Rectal smooth muscle tissue (tissue), 1 donor: ENCODE results near the gene DYRK2.

Experiments used
- H3K27ac ChIP-seq: one replicate; pipeline ENCODE4 v1.7.0; 2013; ENCODE audit warnings: low read depth, low read length, inconsistent platforms
- H3K27me3 ChIP-seq: one replicate; pipeline ENCODE4 v1.7.0; 2013; ENCODE audit warnings: low read length; ENCODE audit not compliant: control insufficient read depth, insufficient read depth
- H3K36me3 ChIP-seq: one replicate; pipeline ENCODE4 v1.7.0; 2013; ENCODE audit warnings: low read length; ENCODE audit not compliant: control insufficient read depth, insufficient read depth
- H3K4me1 ChIP-seq: one replicate; pipeline ENCODE4 v1.7.0; 2013; ENCODE audit warnings: low read length; ENCODE audit not compliant: control insufficient read depth, insufficient read depth
- H3K4me3 ChIP-seq: one replicate; pipeline ENCODE4 v1.7.0; 2013; ENCODE audit warnings: low read length
- H3K9ac ChIP-seq: one replicate; pipeline ENCODE4 v1.7.0; 2013; ENCODE audit warnings: low read length

Gene DYRK2

GRCh38 chr12:67630373-67631088 lies 18.0 kb upstream of the DYRK2 start:
- no peak overlapping the region for H3K4me3 ChIP-seq
- H3K4me1 ChIP-seq, result no peaks in the 10 kb centered on the region
- H3K27ac ChIP-seq, result no peak overlapping the region

GRCh38 chr12:67632005-67632404 lies 16.5 kb upstream of the DYRK2 start:
- Histone ChIP-seq H3K27ac (no peak overlapping the region), H3K4me3 (no peak overlapping the region), H3K27me3 (no peaks in the 10 kb centered on the region), H3K4me1 (no peaks in the 10 kb centered on the region), H3K36me3 (no peaks in the 10 kb centered on the region), H3K9ac (no peak overlapping the region)

More at GRCh38 chr12:67630373-67631088, 18.0 kb upstream of the DYRK2 start:
- Histone ChIP-seq H3K27me3 (no peaks in the 10 kb centered on the region), H3K36me3 (no peaks in the 10 kb centered on the region), H3K9ac (no peak overlapping the region)

DNA sequence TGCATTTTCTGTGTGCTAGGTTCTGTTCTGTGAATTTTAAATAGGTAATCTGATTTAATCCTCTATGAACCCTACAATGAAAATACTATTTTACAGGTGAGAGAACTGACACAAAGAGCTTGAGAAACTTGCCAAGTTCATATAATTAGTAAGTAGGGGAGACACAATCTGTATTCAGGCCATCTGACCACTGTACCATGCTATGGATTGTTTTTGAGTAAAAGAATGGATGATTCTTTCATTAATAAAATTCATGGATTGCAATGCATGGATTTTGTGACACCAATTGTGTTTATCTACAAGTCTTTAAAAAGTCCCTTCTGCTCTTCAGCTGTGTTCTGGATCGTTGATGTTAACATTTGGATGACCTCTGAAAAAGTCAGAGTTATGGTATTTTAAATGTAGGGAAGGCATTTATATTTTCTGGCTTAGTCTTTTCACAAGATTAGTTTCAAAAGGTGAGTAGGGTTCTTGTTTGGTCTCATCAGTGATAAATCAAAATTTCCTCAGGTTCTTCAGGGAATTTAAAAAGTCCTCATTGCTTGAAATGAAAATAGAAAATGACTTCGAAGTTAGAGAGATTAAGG lies 15.4 kb upstream of the DYRK2 start:
- no peak overlapping the region for H3K4me3 ChIP-seq
- no peaks in the 10 kb centered on the region for H3K27me3 ChIP-seq
- no peaks in the 10 kb centered on the region for H3K36me3 ChIP-seq
- H3K27ac ChIP-seq, result no peak overlapping the region
- H3K4me1 ChIP-seq, result no peaks in the 10 kb centered on the region
- H3K9ac ChIP-seq, result no peak overlapping the region

GRCh38 chr12:67633708-67634107 lies 14.8 kb upstream of the DYRK2 start:
- no peaks in the 10 kb centered on the region for H3K36me3 ChIP-seq
- H3K27me3 ChIP-seq, result no peaks in the 10 kb centered on the region
- no peaks in the 10 kb centered on the region for H3K4me1 ChIP-seq
- H3K27ac ChIP-seq, result no peak overlapping the region
- H3K9ac ChIP-seq, result no peak overlapping the region
- no peak overlapping the region for H3K4me3 ChIP-seq

- Histone ChIP-seq H3K4me1 (no peaks in the 10 kb centered on the region), H3K27me3 (no peaks in the 10 kb centered on the region), H3K4me3 (no peak overlapping the region), H3K27ac (no peak overlapping the region), H3K9ac (no peak overlapping the region), H3K36me3 (no peaks in the 10 kb centered on the region)
These were observed 14.2 kb upstream of the DYRK2 start for GRCh38 chr12:67634303-67634761.

DNA sequence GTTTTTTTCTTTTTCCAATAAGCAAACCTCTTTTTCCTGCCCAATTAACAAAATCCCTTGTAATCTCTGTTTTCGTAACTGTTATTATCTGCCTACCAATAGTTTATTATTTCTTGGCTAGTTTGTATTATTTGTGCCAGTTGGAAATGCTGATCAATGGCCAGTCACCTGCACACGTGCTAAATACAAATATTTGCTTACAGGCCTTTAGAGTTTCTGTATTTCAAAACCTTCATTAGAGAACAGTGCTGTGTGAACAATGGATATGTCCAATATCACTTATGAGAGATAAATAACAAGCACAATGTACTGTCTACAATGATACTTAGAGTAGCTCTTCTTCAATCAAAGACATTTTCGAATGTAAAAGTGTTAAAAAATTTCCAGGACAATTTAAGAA lies 10.8 kb upstream of the DYRK2 start:
- Histone ChIP-seq H3K9ac (no peak overlapping the region), H3K36me3 (no peaks in the 10 kb centered on the region), H3K4me3 (no peak overlapping the region), H3K27me3 (no peaks in the 10 kb centered on the region), H3K27ac (no peak overlapping the region), H3K4me1 (no peaks in the 10 kb centered on the region)

DNA sequence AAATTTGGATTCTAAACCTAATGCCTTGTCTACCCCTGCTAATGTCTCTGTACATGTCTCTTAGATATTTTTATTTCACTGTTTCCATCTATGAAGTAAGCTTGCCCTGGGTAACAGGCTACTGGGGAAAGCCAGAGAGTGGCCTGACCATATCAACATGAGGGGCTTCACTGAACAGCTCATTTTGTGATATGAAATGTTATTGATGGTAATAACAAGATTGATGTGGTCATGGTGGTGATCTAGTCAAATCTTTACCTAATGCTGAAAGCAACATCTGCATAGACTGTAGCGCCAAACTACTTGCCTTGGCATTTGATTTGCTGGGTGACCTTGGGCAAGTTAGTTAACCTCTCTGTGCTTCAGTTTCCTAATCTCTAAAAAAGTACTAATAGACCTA lies 9.9 kb upstream of the DYRK2 start:
- no peak overlapping the region for H3K9ac ChIP-seq
- H3K27ac ChIP-seq, result no peak overlapping the region
- H3K4me1 ChIP-seq, result no peaks in the 10 kb centered on the region
- no peak overlapping the region for H3K4me3 ChIP-seq
- H3K27me3 ChIP-seq, result no peaks in the 10 kb centered on the region
- H3K36me3 ChIP-seq, result no peaks in the 10 kb centered on the region

GRCh38 chr12:67640863-67641262 lies 7.7 kb upstream of the DYRK2 start:
- Histone ChIP-seq H3K27ac (no peak overlapping the region), H3K4me1 (no peaks in the 10 kb centered on the region)

DNA sequence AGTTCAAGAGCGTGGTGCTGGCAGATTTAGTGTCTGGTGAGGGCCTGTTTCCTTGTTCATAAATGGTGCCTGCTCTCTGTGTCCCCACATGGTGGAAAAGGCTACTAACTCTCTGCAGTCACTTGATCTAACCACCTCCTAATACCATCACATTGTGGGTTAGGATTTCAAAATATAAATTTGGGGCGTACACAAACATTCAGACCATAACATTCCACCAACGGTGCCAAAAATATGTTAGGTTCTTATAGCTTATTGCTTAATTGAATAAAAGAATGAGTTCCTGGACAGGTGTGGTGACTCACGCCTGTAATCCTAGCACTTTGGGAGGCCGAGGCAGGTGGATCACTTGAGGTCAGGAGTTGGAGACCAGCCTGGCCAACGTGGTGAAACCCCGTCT lies 3.4 kb upstream of the DYRK2 start:
- Histone ChIP-seq H3K4me3 (no peak overlapping the region), H3K4me1 (peaks cover 3% of the 10 kb centered on the region), H3K9ac (no peak overlapping the region), H3K27ac (no peak overlapping the region), H3K36me3 (no peaks in the 10 kb centered on the region), H3K27me3 (no peaks in the 10 kb centered on the region)

More at GRCh38 chr12:67640863-67641262, 7.7 kb upstream of the DYRK2 start:
- Histone ChIP-seq H3K9ac (no peak overlapping the region), H3K36me3 (no peaks in the 10 kb centered on the region), H3K27me3 (no peaks in the 10 kb centered on the region), H3K4me3 (no peak overlapping the region)

GRCh38 chr12:67645601-67646000 lies 2.9 kb upstream of the DYRK2 start:
- H3K9ac ChIP-seq, result no peak overlapping the region
- H3K4me3 ChIP-seq, result no peak overlapping the region
- H3K27me3 ChIP-seq, result no peaks in the 10 kb centered on the region
- H3K36me3 ChIP-seq, result no peaks in the 10 kb centered on the region
- H3K27ac ChIP-seq, result no peak overlapping the region
- peaks cover 3% of the 10 kb centered on the region for H3K4me1 ChIP-seq

DNA sequence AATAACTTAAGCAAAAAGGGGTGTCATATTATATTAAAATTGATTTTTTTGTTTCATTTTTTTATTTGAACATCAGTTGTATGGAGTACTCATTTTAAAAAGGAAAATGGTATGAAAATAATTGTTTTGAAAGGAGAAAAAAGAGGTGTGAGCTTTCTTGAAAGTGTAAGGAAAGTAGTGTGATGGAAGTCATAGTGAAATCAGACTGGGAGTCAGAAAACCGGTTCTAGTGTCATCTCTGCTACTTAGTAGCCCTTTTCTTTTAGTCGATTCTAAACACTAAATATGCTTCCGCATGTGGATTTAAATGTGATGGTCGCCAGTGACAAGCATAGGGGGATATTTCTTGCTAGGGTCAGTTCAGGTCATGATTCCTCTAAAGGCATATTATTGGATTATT lies 1.8 kb upstream of the DYRK2 start:
- Histone ChIP-seq H3K27me3 (no peaks in the 10 kb centered on the region), H3K4me1 (peaks cover 10% of the 10 kb centered on the region), H3K9ac (no peak overlapping the region), H3K36me3 (no peaks in the 10 kb centered on the region), H3K4me3 (no peak overlapping the region), H3K27ac (no peak overlapping the region)

DNA sequence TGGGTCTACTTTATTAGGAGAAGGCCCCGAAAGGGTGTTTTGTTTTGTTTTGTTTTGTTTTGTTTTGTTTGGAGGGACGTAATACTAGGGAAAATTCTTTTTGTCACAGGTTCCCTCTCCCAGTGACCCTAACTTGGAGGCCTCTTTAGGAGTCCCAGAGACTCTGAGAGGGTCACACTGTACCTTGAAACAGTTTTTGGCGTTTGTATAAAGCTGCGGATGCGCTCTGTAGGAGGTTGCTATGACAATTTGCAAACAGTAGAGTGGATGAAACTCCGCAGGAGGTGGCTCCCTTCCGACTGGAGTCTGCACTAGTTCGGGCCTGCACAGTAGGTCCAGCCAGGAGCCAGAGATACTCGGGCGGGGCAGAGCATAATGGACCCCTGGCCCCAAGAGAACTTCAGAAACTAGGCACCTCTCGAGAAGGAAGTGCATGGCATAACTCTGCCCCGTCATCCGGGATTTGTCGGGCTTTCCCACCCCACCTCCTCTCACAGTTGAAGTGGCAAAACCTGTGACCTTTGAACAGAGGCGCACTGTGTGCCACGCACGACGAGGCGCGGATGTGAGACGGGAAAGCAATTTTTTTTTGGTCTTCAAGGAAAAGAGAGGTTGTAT lies 1.3 kb upstream of the DYRK2 start:
- Histone ChIP-seq H3K4me1 (peaks cover 10% of the 10 kb centered on the region), H3K9ac (no peak overlapping the region), H3K4me3 (peak overlapping the region; percentile 78), H3K36me3 (no peaks in the 10 kb centered on the region), H3K27ac (peak overlapping the region; percentile 88), H3K27me3 (no peaks in the 10 kb centered on the region)
